ENCODE results near the gene RUFY3. TPM values are rescaled to one million over a fixed set of nuclear protein-coding genes. Genes with fewer than 3 reads are reported as not detected.

RUFY3 gene
- total RNA-seq, 1 experiment from 2014 or later: 48.0 TPM

- Histone ChIP-seq H3K18ac (ENCODE audit: insufficient read length, low read depth, low read length) (no peak overlapping the region), H4K91ac (ENCODE audit: insufficient read length, low read depth, low read length) (no peak overlapping the region), H3K9me3 (ENCODE audit: control insufficient read depth, low read depth, low read length) (no peaks in the 10 kb centered on the region), H3K4ac (ENCODE audit: low read depth, low read length) (no peak overlapping the region), H4K20me1 (ENCODE audit: control insufficient read depth, insufficient read depth, insufficient read length) (no peaks in the 10 kb centered on the region), H3K23me2 (ENCODE audit: insufficient read length, low read depth, low read length, poor library complexity, severe bottlenecking) (peaks cover 6% of the 10 kb centered on the region), H4K5ac (ENCODE audit: insufficient read length, low read depth, low read length) (no peak overlapping the region), H3K4me1 (ENCODE audit: insufficient read depth, low read length) (no peaks in the 10 kb centered on the region), H4K8ac (replicated peaks; ENCODE audit: insufficient read length, low read depth, low read length) (peak overlapping the region; percentile 75), H2BK120ac (ENCODE audit: low read depth, low read length, poor library complexity, severe bottlenecking) (no peak overlapping the region), H3T11ph (ENCODE audit: low read length) (no peak overlapping the region), H3K9ac (ENCODE audit: extremely low read depth, insufficient read length, low read length) (no peak overlapping the region), H3K79me2 (ENCODE audit: insufficient read depth, low read length) (peaks cover 33% of the 10 kb centered on the region), H2AK5ac (ENCODE audit: insufficient read length, low read length) (no peak overlapping the region), H3K56ac (ENCODE audit: insufficient read length, low read depth, low read length) (no peak overlapping the region), H3K4me2 (ENCODE audit: insufficient read depth, insufficient read length, low read length) (no peak overlapping the region), H3K27me3 (ENCODE audit: insufficient read depth, low read length) (no peaks in the 10 kb centered on the region), H3K79me1 (ENCODE audit: insufficient read depth, low read depth, low read length, poor library complexity, severe bottlenecking) (no peaks in the 10 kb centered on the region), H2BK5ac (ENCODE audit: insufficient read length, low read length) (no peak overlapping the region), H3K27ac (ENCODE audit: insufficient read length, low read depth, low read length) (no peak overlapping the region), H3K23ac (ENCODE audit: insufficient read length, low read depth, low read length) (no peak overlapping the region), H2BK15ac (ENCODE audit: low read depth, low read length) (no peak overlapping the region), H2AFZ (ENCODE audit: low read length) (no peak overlapping the region), H2BK20ac (ENCODE audit: low read depth, low read length, poor library complexity, severe bottlenecking) (no peak overlapping the region), H3K14ac (ENCODE audit: insufficient read depth, low read length) (no peak overlapping the region), H2BK12ac (ENCODE audit: insufficient read length, low read depth, low read length) (no peak overlapping the region)
- H3K9me3 Mint-ChIP-seq: no peaks in the 10 kb centered on the region
- no peak overlapping the region; a peak in 1 of 7 replicates for H3K27ac Mint-ChIP-seq
- no peak overlapping the region for H3K4me3 Mint-ChIP-seq
- TF ChIP-seq, protein P1, sequence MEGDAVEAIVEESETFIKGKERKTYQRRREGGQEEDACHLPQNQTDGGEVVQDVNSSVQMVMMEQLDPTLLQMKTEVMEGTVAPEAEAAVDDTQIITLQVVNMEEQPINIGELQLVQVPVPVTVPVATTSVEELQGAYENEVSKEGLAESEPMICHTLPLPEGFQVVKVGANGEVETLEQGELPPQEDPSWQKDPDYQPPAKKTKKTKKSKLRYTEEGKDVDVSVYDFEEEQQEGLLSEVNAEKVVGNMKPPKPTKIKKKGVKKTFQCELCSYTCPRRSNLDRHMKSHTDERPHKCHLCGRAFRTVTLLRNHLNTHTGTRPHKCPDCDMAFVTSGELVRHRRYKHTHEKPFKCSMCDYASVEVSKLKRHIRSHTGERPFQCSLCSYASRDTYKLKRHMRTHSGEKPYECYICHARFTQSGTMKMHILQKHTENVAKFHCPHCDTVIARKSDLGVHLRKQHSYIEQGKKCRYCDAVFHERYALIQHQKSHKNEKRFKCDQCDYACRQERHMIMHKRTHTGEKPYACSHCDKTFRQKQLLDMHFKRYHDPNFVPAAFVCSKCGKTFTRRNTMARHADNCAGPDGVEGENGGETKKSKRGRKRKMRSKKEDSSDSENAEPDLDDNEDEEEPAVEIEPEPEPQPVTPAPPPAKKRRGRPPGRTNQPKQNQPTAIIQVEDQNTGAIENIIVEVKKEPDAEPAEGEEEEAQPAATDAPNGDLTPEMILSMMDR (conservative IDR thresholded peaks at IDR 0.05): no peak
- peaks cover 9 to 12% of the 10 kb centered on the region in 2 experiments for H3K4me1 Mint-ChIP-seq
- peaks cover 36 to 52% (median 40%) of the 10 kb centered on the region in 3 experiments for H3K36me3 Mint-ChIP-seq (ENCODE audit: insufficient read depth in 1 of 3, low read depth in 3 of 3)
- H3K27me3 Mint-ChIP-seq (ENCODE audit: low read depth): no peaks in the 10 kb centered on the region
- no CpG with 5 or more reads among the region's 2 CpGs for WGBS (ENCODE audit: extremely low coverage, insufficient read length, low lambda C conversion rate)
- no peak for DNase-seq
These were observed 114.3 kb downstream of the RUFY3 start for GRCh38 chr4:70836081-70836480.

Data from H9 (cell line).